Hypothalamus (tissue), 51 donors: ENCODE measurements around the gene NKX6-2.
A peak's percentile ranks its signal among the peaks of the same experiment; 100 is the strongest.
"Not testable (repeated sequence)": the region's sequence is repeated elsewhere in the genome, so short reads cannot be mapped to it uniquely, and the experiment has no call there.

Experiments
- DNase-seq, 51 donors: peaks; one replicate each; lab custom pipeline; 2025; lab: John Stamatoyannopoulos, UW

NKX6-2 gene

GRCh38 chr10:132743196-132743924 lies 42.6 kb downstream of the NKX6-2 start:
- not testable (repeated sequence) for DNase-seq

GRCh38 chr10:132742837-132743194 lies 43.1 kb downstream of the NKX6-2 start:
- no peak for DNase-seq

- DNase-seq = no peak
Observed at GRCh38 chr10:132742167-132742836, 43.6 kb downstream of the NKX6-2 start.

DNA sequence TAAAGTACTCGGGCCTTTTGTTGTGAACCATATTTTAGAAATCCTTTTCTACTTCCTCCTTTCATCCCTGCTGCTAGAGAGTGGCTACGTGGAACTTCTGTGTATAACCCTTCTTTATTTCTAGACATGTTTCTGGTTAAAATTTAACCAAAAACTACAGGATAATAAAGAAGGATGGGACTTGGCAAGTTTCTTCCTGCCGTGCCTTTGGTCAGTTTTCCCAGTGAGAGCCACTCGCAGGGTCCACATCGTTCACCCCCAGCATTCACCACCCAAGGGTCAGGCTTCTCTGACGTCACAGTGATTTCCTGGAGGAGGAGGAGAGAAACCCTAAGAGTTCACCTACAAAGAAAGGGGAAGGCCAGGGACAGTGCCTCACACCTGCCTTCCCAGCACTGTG lies 45.4 kb downstream of the NKX6-2 start:
- DNase-seq = no peak

DNA sequence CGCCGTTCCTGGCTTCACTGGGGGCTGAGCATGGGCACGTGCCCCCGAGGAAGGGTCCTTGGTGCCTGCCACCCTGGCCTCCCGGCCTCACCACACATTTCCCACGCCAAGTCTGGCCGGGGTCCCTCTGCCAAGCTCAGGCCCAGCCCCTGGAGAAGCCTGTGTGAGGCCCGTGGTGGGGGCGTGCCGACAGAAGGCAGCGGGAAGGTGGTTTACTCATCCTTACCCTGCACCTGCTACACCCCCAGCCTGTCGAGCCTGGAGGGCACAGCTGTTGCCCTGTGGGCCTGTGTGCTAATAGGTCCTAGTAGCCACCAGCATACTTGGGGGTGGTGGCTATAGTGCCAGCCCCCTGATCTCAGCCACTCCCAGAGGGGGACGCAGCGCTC lies 46.7 kb downstream of the NKX6-2 start:
- DNase-seq = peak in 2 of 51 donors; percentile 32 to 52

DNA sequence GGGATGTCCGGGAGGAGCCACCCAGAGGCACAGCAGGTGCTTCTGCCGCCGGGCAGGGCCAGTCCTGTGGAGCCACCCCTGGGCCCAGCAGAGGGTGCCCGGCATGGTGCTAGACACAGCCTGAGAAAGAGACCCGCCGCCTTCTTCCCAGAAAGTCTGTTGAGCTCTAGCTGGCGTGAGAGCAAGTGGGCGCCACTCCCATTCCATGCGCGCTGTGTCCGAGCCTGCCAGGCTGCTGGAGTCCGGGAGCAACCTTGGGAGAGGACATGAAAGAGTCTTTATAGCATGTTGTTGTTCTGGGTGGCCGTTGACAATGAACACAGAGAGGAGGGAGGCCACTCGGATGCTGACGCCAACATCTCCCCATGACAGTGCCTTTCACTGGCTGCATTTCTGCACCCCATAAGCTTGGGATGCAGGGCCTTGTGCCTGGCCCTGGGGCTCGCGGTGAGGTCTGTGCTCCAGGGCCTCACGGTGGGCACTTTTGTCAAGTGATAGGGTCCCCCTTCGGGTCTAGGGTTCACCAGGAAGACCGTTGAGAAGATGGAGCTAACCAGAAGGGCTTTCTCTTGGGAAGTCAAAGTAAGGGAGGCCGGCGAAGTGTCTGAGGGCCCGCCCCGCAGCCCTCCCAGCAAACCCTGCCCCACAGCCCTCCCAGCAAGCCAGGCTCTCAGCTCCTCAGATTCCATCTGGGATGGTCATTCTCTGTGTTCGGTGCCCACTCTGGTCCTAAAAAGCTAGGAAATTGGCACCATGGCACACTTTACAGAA lies 47.3 kb downstream of the NKX6-2 start:
- DNase-seq = peak in 48 of 51 donors; percentile 21 to 93 (median 74)

GRCh38 chr10:132737390-132738048 lies 48.4 kb downstream of the NKX6-2 start:
- DNase-seq = peak in 6 of 51 donors; percentile 18 to 56 (median 28)

DNA sequence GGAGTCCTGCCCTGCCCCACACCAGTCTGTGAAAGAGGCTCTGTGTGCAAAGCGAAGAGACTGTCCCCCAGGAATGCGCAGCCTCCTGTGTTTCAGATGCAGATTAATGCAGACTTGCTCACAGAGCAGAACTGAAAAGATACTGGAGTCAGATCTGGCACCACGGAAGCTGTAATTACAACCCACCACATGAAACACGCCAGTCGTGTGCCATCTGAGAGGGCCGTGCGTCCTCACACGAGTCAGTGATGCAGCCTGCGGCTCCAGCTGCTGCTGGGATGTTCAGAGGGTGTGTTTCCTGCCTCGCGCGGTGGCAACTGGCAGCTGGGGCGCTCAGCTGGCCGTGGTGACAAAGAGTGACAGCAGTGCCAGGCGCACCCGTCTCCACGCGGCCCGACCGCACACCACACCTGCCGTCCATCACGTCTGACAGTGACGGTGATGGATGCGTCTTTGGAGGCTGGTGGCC lies 50.0 kb downstream of the NKX6-2 start:
- peak in 44 of 51 donors; percentile 47 to 89 (median 74) for DNase-seq

- peak in 34 of 51 donors; percentile 17 to 89 (median 67) for DNase-seq
Observed at GRCh38 chr10:132735341-132735775, 50.6 kb downstream of the NKX6-2 start.

DNA sequence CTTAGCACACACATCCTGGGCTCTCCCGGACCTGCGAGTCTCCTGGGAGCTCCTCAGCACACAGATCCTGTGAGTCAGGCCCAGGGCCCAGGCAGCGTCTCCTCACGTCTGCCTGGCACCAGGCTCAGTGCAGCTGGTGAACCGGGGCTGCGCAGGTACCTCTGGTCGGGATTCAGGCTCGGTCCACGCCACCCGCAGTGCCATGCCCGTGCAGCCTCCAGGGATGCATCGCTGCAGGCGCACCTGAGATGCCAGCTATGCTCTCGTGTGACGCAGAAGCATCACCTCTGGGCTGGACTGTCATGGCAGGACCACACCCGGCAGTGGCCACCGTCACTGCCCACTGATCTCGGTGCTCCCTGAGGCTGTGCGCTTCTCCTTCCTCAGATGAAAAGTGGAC lies 52.0 kb downstream of the NKX6-2 start:
- no peak for DNase-seq
